Motor neuron (in vitro differentiated cells): ENCODE data around the gene PIEZO1. TPM values are rescaled to one million over a fixed set of nuclear protein-coding genes. Genes with fewer than 3 reads are reported as not detected.
A peak's percentile ranks its signal among the peaks of the same experiment; 100 is the strongest.

ENCODE experiments used
- ATAC-seq, 8 experiments: fragments of 200-7000 bp; cut with Tn5 transposase; replicated peaks in 6 of 8; 2 replicates each; pipeline ENCODE4 v1.8.0; 2021; ENCODE audit warnings: mild to moderate bottlenecking in 8 of 8, moderate library complexity in 8 of 8
- H3K27ac ChIP-seq, 2 donors: fragments of 250-450 bp; sonication (Bioruptor Pico); 2 replicates each; pipeline ENCODE4 v1.9.0; 2021; ENCODE audit warnings: antibody characterized with exemption in 2 of 2, mild to moderate bottlenecking in 2 of 2, moderate library complexity in 1 of 2
- H3K4me1 ChIP-seq, 2 donors: fragments of 250-450 bp; sonication (Bioruptor Pico); replicated peaks in 1 of 2; 2 replicates each; pipeline ENCODE4 v1.6.1; 2021; ENCODE audit warnings: antibody characterized with exemption in 2 of 2, mild to moderate bottlenecking in 2 of 2, moderate library complexity in 1 of 2
- H3K4me3 ChIP-seq, 5 donors: fragments of 250-450 bp; sonication (Bioruptor Pico); 2 replicates each; pipeline ENCODE4 v1.9.0; 2021; ENCODE audit warnings: antibody characterized with exemption in 5 of 5, mild to moderate bottlenecking in 5 of 5, moderate library complexity in 4 of 5
- WGBS, 10 experiments: fragments of 450-650 bp; shearing (Covaris generic); methylation state at CpG; one replicate each; pipeline ENCODE4 v1.0.0; 2022; 5-methylcytosine and 5-hydroxymethylcytosine counted together
- in situ Hi-C, 9 experiments: fragments of 400-800 bp; cut with MboI; loops; one replicate each; pipeline ENCODE4 v1.15.0; 2021; ENCODE audit warnings: low sequenced_read_pairs in 9 of 9, low pct_unique_long_range_greater_than_20kb in 2 of 9; ENCODE audit not compliant: unreplicated experiment in 9 of 9
- total RNA-seq, 8 experiments: library from RNA; unstranded; fragments of 300-600 nt; gene quantifications; 2 replicates each; pipeline versions ENCODE4 v1.2.3 to v1.2.4, GENCODE V29; 2022

PIEZO1 gene
- total RNA-seq, 8 experiments from 2014 or later: 2.2 to 163 (median 22.9) TPM

GRCh38 chr16:88762941-88763340, 22.1 kb downstream of the PIEZO1 start:
- Histone ChIP-seq H3K27ac (no peak overlapping the region), H3K4me3 (no peak overlapping the region), H3K4me1 (peaks cover 9 to 34% of the 10 kb centered on the region in 2 donors)
- 65 to 100% (median 75%) methylated on average over 1 to 5 of the region's 10 CpGs; no CpG with 5 or more reads in 6 of the 10 experiments for whole genome bisulfite sequencing, 10 experiments
- no peak for ATAC-seq
- in situ Hi-C loops: no loop called here

- no peak overlapping the region for H3K27ac ChIP-seq
- WGBS, 10 experiments: 40 to 100% (median 90%) methylated on average over 1 to 2 of the region's 16 CpGs; no CpG with 5 or more reads in 7 of the 10 experiments
- in situ Hi-C loops: no loop called here
- H3K4me3 ChIP-seq: no peak overlapping the region
- H3K4me1 ChIP-seq: peaks cover 3 to 28% of the 10 kb centered on the region in 2 donors
- no peak for ATAC-seq
Measured at GRCh38 chr16:88762258-88762870, 22.7 kb downstream of the PIEZO1 start.

GRCh38 chr16:88761830-88762229, 23.2 kb downstream of the PIEZO1 start:
- no CpG with 5 or more reads among the region's 10 CpGs for WGBS, 10 experiments

GRCh38 chr16:88761143-88761534, 23.9 kb downstream of the PIEZO1 start:
- ATAC-seq: no peak
- in situ Hi-C loops: no loop called here
- H3K4me1 ChIP-seq: peaks cover 2 to 20% of the 10 kb centered on the region in 2 donors
- WGBS, 10 experiments: 92% methylated on average over 5 of the region's 11 CpGs; no CpG with 5 or more reads in 9 of the 10 experiments
- no peak overlapping the region for H3K4me3 ChIP-seq
- H3K27ac ChIP-seq: no peak overlapping the region

More at GRCh38 chr16:88761830-88762229, 23.2 kb downstream of the PIEZO1 start:
- Histone ChIP-seq H3K4me3 (no peak overlapping the region), H3K27ac (no peak overlapping the region), H3K4me1 (peaks cover 2 to 23% of the 10 kb centered on the region in 2 donors)
- in situ Hi-C loops: no loop called here
- no peak for ATAC-seq

- peak in 1 of 8 experiments; percentile 28 for ATAC-seq
- in situ Hi-C loops: no loop called here
- peaks cover 2 to 22% of the 10 kb centered on the region in 2 donors for H3K4me1 ChIP-seq
- no peak overlapping the region for H3K4me3 ChIP-seq
- no peak overlapping the region for H3K27ac ChIP-seq
- 80 to 100% methylated on average over 1 to 3 of the region's 24 CpGs; no CpG with 5 or more reads in 8 of the 10 experiments for WGBS, 10 experiments
Measured at GRCh38 chr16:88760424-88761142, 24.4 kb downstream of the PIEZO1 start.

- Histone ChIP-seq H3K4me3 (no peak overlapping the region), H3K27ac (no peak overlapping the region), H3K4me1 (peaks cover 2 to 24% of the 10 kb centered on the region in 2 donors)
- ATAC-seq: no peak
- 50% methylated on average over 1 of the region's 22 CpGs; no CpG with 5 or more reads in 9 of the 10 experiments for WGBS, 10 experiments
- in situ Hi-C loops: no loop called here
Measured at GRCh38 chr16:88759976-88760350, 25.1 kb downstream of the PIEZO1 start.

- Histone ChIP-seq H3K4me1 (peaks cover 2 to 26% of the 10 kb centered on the region in 2 donors), H3K27ac (no peak overlapping the region), H3K4me3 (no peak overlapping the region)
- peak in 3 of 8 experiments; percentile 21 to 41 (median 37) for ATAC-seq
- in situ Hi-C loops: no loop called here
- 27 to 100% (median 66%) methylated on average over 1 to 10 of the region's 26 CpGs; no CpG with 5 or more reads in 6 of the 10 experiments for WGBS, 10 experiments
Measured at GRCh38 chr16:88759245-88759975, 25.6 kb downstream of the PIEZO1 start.

GRCh38 chr16:88758944-88759244, 26.1 kb downstream of the PIEZO1 start:
- H3K4me3 ChIP-seq: no peak overlapping the region
- no peak for ATAC-seq
- 51 to 100% (median 81%) methylated on average over 1 to 6 of the region's 6 CpGs; no CpG with 5 or more reads in 2 of the 10 experiments for WGBS, 10 experiments
- in situ Hi-C loops: no loop called here
- peaks cover 2 to 28% of the 10 kb centered on the region in 2 donors for H3K4me1 ChIP-seq
- no peak overlapping the region for H3K27ac ChIP-seq

GRCh38 chr16:88758227-88758943, 26.6 kb downstream of the PIEZO1 start:
- WGBS, 10 experiments: 82 to 100% (median 93%) methylated on average over 1 to 5 of the region's 13 CpGs; no CpG with 5 or more reads in 3 of the 10 experiments
- in situ Hi-C loops: no loop called here
- peak in 2 of 8 experiments; percentile 14 to 68 for ATAC-seq
- no peak overlapping the region for H3K27ac ChIP-seq
- peaks cover 2 to 23% of the 10 kb centered on the region in 2 donors for H3K4me1 ChIP-seq
- H3K4me3 ChIP-seq: no peak overlapping the region

- H3K27ac ChIP-seq: no peak overlapping the region
- in situ Hi-C loops: no loop called here
- H3K4me1 ChIP-seq: peaks cover 2 to 16% of the 10 kb centered on the region in 2 donors
- peak in 2 of 8 experiments; percentile 4 to 6 for ATAC-seq
- no peak overlapping the region for H3K4me3 ChIP-seq
- WGBS, 10 experiments: 70 to 100% (median 78%) methylated on average over 1 to 5 of the region's 23 CpGs; no CpG with 5 or more reads in 6 of the 10 experiments
Measured at GRCh38 chr16:88755745-88756443, 29.1 kb downstream of the PIEZO1 start.

- Histone ChIP-seq H3K4me1 (peaks cover 0 to 16% of the 10 kb centered on the region in 2 donors), H3K27ac (no peak overlapping the region), H3K4me3 (no peak overlapping the region)
- peak in 7 of 8 experiments; percentile 19 to 76 (median 60) for ATAC-seq
- in situ Hi-C loops: no loop called here
- 20 to 90% (median 64%) methylated on average over 2 to 13 of the region's 42 CpGs; no CpG with 5 or more reads in 4 of the 10 experiments for WGBS, 10 experiments
Measured at GRCh38 chr16:88754912-88755744, 29.9 kb downstream of the PIEZO1 start.
